OCI-LY1 (cell line): ENCODE data around the gene SSR2.

ENCODE experiments used
- H2AFZ ChIP-seq: fragments of 200-600 bp; sonication (generic), shearing (Covaris generic); 2 replicates; pipeline ENCODE4 v1.6.0; 2014; ENCODE audit warnings: antibody characterized with exemption, mild to moderate bottlenecking, low read length
- H3F3A ChIP-seq: fragments of 200-600 bp; sonication (generic), shearing (Covaris generic); 2 replicates; pipeline ENCODE4 v1.6.0; 2014; ENCODE audit warnings: mild to moderate bottlenecking, antibody characterized with exemption, low read length, moderate library complexity; ENCODE audit not compliant: insufficient read depth
- H3K27ac ChIP-seq: fragments of 200-600 bp; sonication (generic); 2 replicates; pipeline ENCODE4 v1.5.1; 2014; ENCODE audit warnings: low read length, mixed run types, mild to moderate bottlenecking, low read depth; ENCODE audit not compliant: poor library complexity, severe bottlenecking
- H3K27me3 ChIP-seq: fragments of 200-600 bp; sonication (generic); 2 replicates; pipeline ENCODE4 v1.6.0; 2014; ENCODE audit warnings: antibody characterized with exemption, mild to moderate bottlenecking, low read length, moderate library complexity; ENCODE audit not compliant: insufficient read depth
- H3K36me3 ChIP-seq: fragments of 200-600 bp; sonication (generic); 2 replicates; pipeline ENCODE4 v1.6.1; 2014; ENCODE audit warnings: mild to moderate bottlenecking, antibody characterized with exemption, low read length, moderate library complexity, mixed read lengths; ENCODE audit not compliant: insufficient read depth
- H3K4me1 ChIP-seq: fragments of 200-600 bp; sonication (generic); 2 replicates; pipeline ENCODE4 v1.5.1; 2014; ENCODE audit warnings: mild to moderate bottlenecking, low read length, moderate library complexity; ENCODE audit not compliant: insufficient read depth, severe bottlenecking
- H3K4me2 ChIP-seq: fragments of 200-600 bp; sonication (generic), shearing (Covaris generic); 2 replicates; pipeline ENCODE4 v1.6.1; 2014; ENCODE audit warnings: low read length
- H3K4me3 ChIP-seq: fragments of 200-600 bp; sonication (generic); 2 replicates; pipeline ENCODE4 v1.5.1; 2014; ENCODE audit warnings: low read length, low read depth, mild to moderate bottlenecking, mixed read lengths; ENCODE audit not compliant: poor library complexity, severe bottlenecking
- H3K79me2 ChIP-seq: fragments of 200-600 bp; shearing (Covaris generic); 2 replicates; pipeline ENCODE4 v1.6.1; 2016; ENCODE audit warnings: mixed run types, low read length, mixed read lengths; ENCODE audit not compliant: insufficient read depth
- H3K9ac ChIP-seq: fragments of 200-600 bp; sonication (generic), shearing (Covaris generic); 2 replicates; pipeline ENCODE4 v1.6.1; 2014; ENCODE audit warnings: mild to moderate bottlenecking, low read length, mixed read lengths
- H3K9me2 ChIP-seq: fragments of 200-600 bp; sonication (generic), shearing (Covaris generic); 2 replicates; pipeline ENCODE4 v1.6.1; 2014; ENCODE audit warnings: low read depth, mild to moderate bottlenecking, low read length, mixed read lengths
- H3K9me3 ChIP-seq: fragments of 200-600 bp; shearing (Covaris generic); 2 replicates; pipeline ENCODE4 v1.6.1; 2014; ENCODE audit warnings: low read length, mixed read lengths
- H4K20me1 ChIP-seq: fragments of 200-600 bp; sonication (generic), shearing (Covaris generic); 2 replicates; pipeline ENCODE4 v1.6.0; 2016; ENCODE audit warnings: mild to moderate bottlenecking, low read length; ENCODE audit not compliant: insufficient read depth
- EZH2 ChIP-seq: fragments of 200-600 bp; sonication (generic), shearing (Covaris generic); IDR thresholded peaks from 2 replicates; pipeline ENCODE4 v1.8.0; 2017; ENCODE audit warnings: borderline replicate concordance, mixed run types, mild to moderate bottlenecking, antibody characterized with exemption, low read length, moderate library complexity, mixed read lengths
- TF ChIP-seq, protein P1 (sequence below): fragments of 200-600 bp; sonication (generic), shearing (Covaris generic); IDR thresholded peaks from 2 replicates; pipeline ENCODE4 v1.5.1; 2017; ENCODE audit warnings: mild to moderate bottlenecking, antibody characterized with exemption, low read length, moderate library complexity, mixed read lengths

SSR2 gene

GRCh38 chr1:155969377-155969791, 51.4 kb downstream of the SSR2 start:
- Histone ChIP-seq H3K9me2 (no peaks in the 10 kb centered on the region), H3K4me3 (no peak overlapping the region), H3K4me2 (no peak overlapping the region), H3K9ac (no peak overlapping the region), H3K79me2 (peaks cover 53% of the 10 kb centered on the region), H3K4me1 (peaks cover 46% of the 10 kb centered on the region), H2AFZ (no peak overlapping the region), H3K36me3 (peaks cover 80% of the 10 kb centered on the region), H3K27me3 (no peaks in the 10 kb centered on the region), H3F3A (no peaks in the 10 kb centered on the region), H3K27ac (no peak overlapping the region), H3K9me3 (no peaks in the 10 kb centered on the region), H4K20me1 (no peaks in the 10 kb centered on the region)
- TF ChIP-seq, protein P1, sequence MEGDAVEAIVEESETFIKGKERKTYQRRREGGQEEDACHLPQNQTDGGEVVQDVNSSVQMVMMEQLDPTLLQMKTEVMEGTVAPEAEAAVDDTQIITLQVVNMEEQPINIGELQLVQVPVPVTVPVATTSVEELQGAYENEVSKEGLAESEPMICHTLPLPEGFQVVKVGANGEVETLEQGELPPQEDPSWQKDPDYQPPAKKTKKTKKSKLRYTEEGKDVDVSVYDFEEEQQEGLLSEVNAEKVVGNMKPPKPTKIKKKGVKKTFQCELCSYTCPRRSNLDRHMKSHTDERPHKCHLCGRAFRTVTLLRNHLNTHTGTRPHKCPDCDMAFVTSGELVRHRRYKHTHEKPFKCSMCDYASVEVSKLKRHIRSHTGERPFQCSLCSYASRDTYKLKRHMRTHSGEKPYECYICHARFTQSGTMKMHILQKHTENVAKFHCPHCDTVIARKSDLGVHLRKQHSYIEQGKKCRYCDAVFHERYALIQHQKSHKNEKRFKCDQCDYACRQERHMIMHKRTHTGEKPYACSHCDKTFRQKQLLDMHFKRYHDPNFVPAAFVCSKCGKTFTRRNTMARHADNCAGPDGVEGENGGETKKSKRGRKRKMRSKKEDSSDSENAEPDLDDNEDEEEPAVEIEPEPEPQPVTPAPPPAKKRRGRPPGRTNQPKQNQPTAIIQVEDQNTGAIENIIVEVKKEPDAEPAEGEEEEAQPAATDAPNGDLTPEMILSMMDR = no peak
- no peak for TF ChIP-seq EZH2

DNA sequence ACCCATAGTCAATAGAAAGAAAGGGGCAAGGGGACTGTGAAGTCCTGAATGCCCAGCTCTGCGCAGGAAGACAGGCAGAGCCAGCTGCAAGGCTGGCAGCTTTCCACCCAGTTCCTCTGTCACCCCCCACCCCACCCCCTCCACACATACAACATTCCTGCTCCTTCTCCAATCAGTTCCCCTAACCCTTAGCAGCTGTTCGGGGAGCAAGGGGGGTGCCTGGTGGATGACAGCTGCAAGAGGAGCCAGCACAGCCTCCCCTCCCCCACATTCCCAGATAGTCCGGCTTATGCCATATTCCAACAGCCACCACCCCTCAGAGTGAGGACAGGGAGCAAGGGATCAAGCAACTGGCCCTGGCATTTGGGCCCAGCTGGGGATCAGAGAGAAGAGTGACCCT, 52.1 kb downstream of the SSR2 start:
- Histone ChIP-seq H3K36me3 (peaks cover 80% of the 10 kb centered on the region), H4K20me1 (no peaks in the 10 kb centered on the region), H3K27ac (no peak overlapping the region), H2AFZ (no peak overlapping the region), H3K79me2 (peaks cover 46% of the 10 kb centered on the region), H3K9me2 (no peaks in the 10 kb centered on the region), H3F3A (no peaks in the 10 kb centered on the region), H3K9me3 (no peaks in the 10 kb centered on the region), H3K4me2 (no peak overlapping the region), H3K4me3 (no peak overlapping the region), H3K9ac (no peak overlapping the region), H3K27me3 (no peaks in the 10 kb centered on the region), H3K4me1 (peaks cover 38% of the 10 kb centered on the region)
- TF ChIP-seq EZH2 = no peak
- TF ChIP-seq, protein P1 = no peak

GRCh38 chr1:155968051-155968400, 52.7 kb downstream of the SSR2 start:
- no peak overlapping the region for H3K27ac ChIP-seq
- TF ChIP-seq, protein P1 = no peak
- no peak for TF ChIP-seq EZH2
- no peak overlapping the region for H3K4me3 ChIP-seq
- no peak overlapping the region for H2AFZ ChIP-seq
- no peaks in the 10 kb centered on the region for H3K27me3 ChIP-seq
- no peak overlapping the region for H3K4me2 ChIP-seq
- no peaks in the 10 kb centered on the region for H3K9me2 ChIP-seq
- H3K79me2 ChIP-seq = peaks cover 42% of the 10 kb centered on the region
- H3K9ac ChIP-seq = no peak overlapping the region
- peaks cover 81% of the 10 kb centered on the region for H3K36me3 ChIP-seq
- no peaks in the 10 kb centered on the region for H3F3A ChIP-seq
- H3K9me3 ChIP-seq = no peaks in the 10 kb centered on the region
- peaks cover 35% of the 10 kb centered on the region for H3K4me1 ChIP-seq
- no peaks in the 10 kb centered on the region for H4K20me1 ChIP-seq
